H1 (cell line): ENCODE data around the gene CCDC33. TPM values are rescaled to one million over a fixed set of nuclear protein-coding genes. Genes with fewer than 3 reads are reported as not detected.

Experiments
- GABPA ChIP-seq: IDR thresholded peaks from 2 replicates; pipeline ENCODE4 v1.6.1; 2011; ENCODE audit warnings: mild to moderate bottlenecking, low read length, moderate library complexity, borderline replicate concordance; ENCODE audit not compliant: insufficient read depth
- POLR2A ChIP-seq, 2 experiments: IDR thresholded peaks; 1 replicate in 1 of 2; 2 replicates in 1 of 2; pipeline ENCODE4 v1.6.1; 2011; ENCODE audit warnings: low read depth in 2 of 2, low read length in 2 of 2, mild to moderate bottlenecking in 2 of 2; ENCODE audit errors: control extremely low read depth in 1 of 2
- SIRT6 ChIP-seq: IDR thresholded peaks from one replicate; pipeline ENCODE4 v1.7.1; 2012; ENCODE audit warnings: low read length, inconsistent platforms
- TEAD4 ChIP-seq: IDR thresholded peaks from 2 replicates; pipeline ENCODE4 v1.6.1; 2012; ENCODE audit warnings: low read depth, low read length, inconsistent platforms, mixed read lengths
- polyA plus RNA-seq, 7 experiments: library from polyadenylated mRNA; depleted of rRNA in 3 of 7; stranded (reverse) in 5 of 7; unstranded in 2 of 7; fragments of >200 nt in 5 of 7; fragments of 200-250 nt in 2 of 7; gene quantifications; 1 replicate in 5 of 7; 2 replicates in 1 of 7; 4 replicates in 1 of 7; pipeline versions ENCODE4 v1.2.1 to v1.2.3, GENCODE V29; 2011 to 2013; ENCODE audit warnings: missing spikeins in 2 of 7, mixed read lengths in 2 of 7
- total RNA-seq: library from RNA; stranded (reverse); fragmentation: NEBNext Ultra II Directional; extraction: Animal tissue kit (Norgen Biotek cat#: 25700); gene quantifications from 2 replicates; pipeline ENCODE4 v1.2.1, GENCODE V29; 2021

Gene CCDC33
- total and polyA plus RNA-seq, 2 of the 8 experiments (the other 6 are each of a cell fraction or from before 2014, with no cell fraction given): 2.0 to 2.7 TPM

DNA sequence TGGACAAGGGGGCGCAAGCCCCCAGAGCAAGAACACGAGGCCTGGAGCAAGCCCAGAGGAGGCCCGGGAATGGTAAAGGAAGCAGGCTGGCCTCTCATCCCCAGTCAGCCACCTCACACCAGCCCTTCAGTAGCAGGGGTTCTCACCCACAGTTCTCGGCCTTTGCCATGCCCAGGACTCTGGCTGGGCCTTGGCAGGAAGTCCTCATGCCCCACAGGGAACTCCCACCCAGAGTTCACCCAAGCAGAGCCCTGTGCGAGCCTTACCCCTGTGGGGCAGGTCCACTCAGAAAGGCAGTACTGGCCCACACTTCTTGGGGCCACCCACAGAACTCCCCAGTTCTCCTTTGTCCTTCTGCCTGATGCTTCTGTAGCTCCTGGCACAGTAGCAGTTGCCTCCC, 101.0 kb downstream of the CCDC33 start (continued):
- TF ChIP-seq TEAD4: no peak
- TF ChIP-seq GABPA: no peak
- no peak for TF ChIP-seq POLR2A (IDR thresholded peaks at IDR 0.05; ENCODE audit: control extremely low read depth in 1 of 2, low read depth in 2 of 2, low read length in 2 of 2)
- no peak for TF ChIP-seq SIRT6
